ENCODE measurements around the gene F11R.
"Not testable (repeated sequence)": the region's sequence is repeated elsewhere in the genome, so short reads cannot be mapped to it uniquely, and the experiment has no call there.

F11R gene

DNA sequence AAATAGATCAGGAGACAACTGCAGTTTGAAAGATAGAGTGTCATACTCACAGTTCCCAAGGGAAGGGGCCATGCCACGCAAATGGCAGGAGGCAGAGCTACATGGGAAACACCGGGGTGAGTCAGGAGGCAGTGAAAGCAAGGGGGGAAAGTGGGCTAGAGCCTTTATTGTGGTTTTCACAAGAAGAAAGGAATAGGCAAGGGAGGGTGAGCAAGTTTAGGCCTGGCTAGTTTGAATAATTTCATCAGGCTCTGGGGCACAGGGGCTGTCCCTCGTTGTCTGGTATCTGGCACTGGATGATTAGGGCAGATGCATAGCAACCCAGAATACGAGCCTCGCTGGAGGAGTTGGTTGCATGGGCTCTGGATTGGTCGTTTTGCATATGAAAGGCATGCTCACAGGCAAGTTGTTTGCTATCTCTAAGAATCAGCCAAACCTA is 49.3 kb downstream of the F11R start:
- DNase-seq (ENCODE audit: low spot score): no peak

DNA sequence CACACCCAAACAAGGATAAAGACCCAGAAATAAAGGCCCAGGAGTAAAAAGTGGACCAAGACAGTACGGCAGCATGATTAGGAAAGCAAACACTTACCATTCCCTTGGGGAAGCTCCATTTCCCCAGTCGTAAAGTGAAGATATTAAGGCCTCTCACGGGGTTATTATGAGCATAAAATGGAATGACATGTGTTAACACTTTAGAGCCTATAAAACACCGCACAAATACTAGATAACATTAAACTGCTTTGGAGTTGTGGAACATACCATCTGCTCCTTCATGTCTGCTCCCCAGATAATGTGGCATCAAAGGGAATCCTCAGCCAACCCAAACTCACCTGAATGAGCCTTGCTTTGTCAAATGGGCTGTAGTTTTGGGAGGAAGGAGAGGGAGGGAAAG is 57.4 kb downstream of the F11R start:
- no peak for DNase-seq (ENCODE audit: low spot score)

DNA sequence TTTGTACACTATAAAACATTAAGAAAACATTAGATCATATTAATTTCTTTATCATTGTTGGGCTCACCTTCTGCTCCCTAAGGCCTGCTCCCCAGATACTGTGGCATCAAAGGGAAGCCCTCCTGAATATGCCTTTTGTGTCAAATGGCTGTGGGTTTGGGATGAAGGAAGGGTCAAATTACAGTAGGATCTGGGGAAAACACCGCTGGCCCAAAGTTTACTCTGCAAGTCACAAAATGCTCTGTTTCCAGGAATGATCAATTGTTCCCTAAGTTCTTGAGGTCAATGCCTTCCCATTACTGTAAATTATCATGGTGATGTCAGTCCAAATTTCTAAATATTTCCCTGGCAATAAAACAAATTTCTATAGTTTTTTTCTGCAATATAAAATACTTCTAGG is 59.5 kb downstream of the F11R start:
- DNase-seq (ENCODE audit: low spot score): no peak

DNA sequence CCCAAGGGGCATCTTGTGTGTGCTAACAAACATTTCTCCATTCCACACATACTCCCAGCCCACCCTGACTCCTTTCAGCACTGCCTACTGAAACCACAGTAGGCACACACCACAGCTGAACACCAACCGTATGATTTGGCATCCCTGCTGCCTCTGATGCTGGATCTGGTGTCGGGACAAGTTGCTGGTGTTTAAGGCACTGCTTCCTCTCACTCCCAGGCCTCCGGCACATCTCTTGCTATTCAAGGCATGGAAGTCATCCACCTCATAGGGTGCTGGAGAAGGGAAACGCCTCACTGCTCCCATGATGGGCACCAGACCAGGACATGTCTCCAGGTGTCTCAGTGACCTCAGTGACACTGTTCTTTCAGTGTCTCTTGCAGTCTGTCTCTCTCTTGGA is 64.0 kb downstream of the F11R start:
- DNase-seq (ENCODE audit: low spot score): no peak

- DNase-seq (ENCODE audit: low spot score): peak; percentile 73
Observed at GRCh38 chr1:160954158-160955104, 66.5 kb downstream of the F11R start, which contains the start of gene ITLN2. Gene ITLN2 (minus strand): TSS chr1:160954809. CDS start chr1:160954741, 68 bp downstream.

DNA sequence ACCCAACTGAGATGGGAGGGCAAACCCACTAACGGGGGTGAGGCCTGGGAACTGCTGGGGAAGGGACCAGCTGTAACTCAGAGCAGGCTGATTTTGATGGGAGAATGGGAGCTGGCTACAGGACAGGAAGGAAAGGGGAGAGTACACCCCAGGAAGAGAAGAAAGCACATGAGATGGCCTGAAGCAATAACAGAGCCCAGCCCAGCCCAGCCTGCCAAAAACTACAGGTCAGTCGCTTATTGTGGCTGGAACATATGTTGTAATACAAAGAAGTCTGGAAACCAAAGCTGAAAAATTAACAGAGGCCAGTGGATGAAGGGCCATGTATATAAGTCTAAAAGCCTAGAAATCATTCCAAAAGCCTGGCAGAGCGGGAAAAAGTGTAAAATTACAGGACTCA is 67.9 kb downstream of the F11R start:
- no peak for DNase-seq (ENCODE audit: low spot score)

DNA sequence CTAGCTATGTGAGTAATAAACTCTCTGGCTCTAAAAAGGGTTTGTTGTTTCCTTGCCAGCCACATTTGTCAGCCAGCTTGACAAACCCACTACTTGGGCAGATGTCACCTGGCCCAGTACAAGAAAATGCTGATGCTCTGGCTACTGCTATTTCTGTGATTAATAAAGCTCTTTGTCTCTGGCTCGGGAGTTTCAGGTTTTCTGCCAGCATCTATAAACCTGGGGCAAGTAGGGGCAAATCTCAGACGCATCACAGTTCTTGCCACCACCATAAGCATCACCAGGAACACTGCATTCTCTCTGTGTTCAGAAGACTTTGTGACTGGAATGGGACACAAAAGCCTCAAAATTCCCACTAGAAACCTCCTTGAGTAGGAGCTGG is 68.8 kb downstream of the F11R start:
- DNase-seq (ENCODE audit: low spot score): no peak

DNA sequence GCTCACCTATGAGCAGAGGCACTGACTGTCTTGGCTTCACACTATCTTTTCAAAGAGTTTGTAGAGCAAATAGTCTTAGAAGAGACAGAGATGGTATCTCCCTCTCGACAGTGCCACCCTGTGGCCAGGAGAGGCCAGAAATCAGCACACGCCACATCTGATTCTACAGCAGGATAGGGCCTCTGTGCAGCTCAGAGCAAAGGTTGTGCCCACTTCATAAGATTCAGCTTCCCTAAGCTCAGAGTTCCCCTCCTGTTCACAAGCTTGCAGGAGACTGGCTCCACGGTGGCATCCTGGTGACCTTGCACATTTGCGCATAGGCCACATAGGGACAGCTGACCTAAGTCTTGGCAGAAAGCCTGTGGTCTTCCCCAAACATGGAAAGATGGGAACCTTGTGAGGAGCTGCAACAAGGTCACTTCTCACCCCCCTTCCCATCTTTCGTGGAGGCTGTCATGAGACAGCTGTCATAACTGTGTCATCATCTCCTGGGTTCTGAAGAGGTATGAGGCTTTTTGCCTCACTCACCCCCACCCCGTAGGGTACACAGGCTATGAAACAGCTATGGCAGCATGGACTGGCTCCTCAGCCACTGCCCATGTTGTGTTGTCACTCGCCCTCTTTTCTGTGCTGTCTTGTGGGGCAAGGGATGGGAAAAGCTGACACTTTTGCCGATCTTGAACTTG is 69.4 kb downstream of the F11R start:
- peak; percentile 81 for DNase-seq (ENCODE audit: low spot score)

DNA sequence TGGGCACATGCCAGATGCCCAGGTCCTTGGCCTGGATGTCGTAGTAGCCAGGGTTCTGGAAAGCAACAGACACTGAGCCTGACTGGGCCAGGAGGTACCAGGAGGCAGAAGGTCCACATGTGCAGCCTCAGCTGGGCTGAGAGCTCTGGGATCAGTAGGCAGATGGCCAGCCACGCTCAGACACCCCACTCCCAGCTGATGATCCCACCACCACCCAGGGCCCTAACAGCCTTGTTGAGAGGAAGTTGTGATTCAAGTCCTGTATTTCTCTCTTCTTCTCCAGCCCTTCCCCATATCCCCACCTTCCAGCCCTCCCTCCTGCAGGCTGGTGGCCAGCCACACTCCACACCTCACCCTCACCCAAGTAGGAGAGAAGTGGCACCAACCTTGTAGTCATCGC is 70.3 kb downstream of the F11R start:
- DNase-seq (ENCODE audit: low spot score): no peak

GRCh38 chr1:160949881-160950280 is 71.1 kb downstream of the F11R start:
- no peak for DNase-seq (ENCODE audit: low spot score)

- DNase-seq (ENCODE audit: low spot score): not testable (repeated sequence)
Observed at GRCh38 chr1:160949216-160949880, 71.6 kb downstream of the F11R start.

GRCh38 chr1:160947174-160947759 is 73.7 kb downstream of the F11R start:
- DNase-seq (ENCODE audit: low spot score): not testable (repeated sequence)

DNA sequence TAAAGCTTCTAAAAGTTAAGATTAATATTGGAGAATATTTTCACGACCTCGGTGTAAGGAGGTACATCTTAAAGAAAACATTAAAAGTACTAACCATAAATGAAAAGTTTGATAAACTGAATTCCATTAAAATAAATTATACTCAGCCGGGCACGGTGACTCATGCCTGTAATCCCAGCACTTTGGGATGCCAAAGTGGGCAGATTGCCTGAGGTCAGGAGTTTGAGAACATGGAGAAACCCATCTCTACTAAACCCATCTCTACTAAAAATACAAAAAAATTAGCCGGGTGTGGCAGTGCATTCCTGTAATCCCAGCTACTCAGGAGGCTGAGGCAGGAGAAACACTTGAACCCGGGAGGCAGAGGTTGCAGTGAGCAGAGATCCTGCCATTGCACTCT is 75.1 kb downstream of the F11R start:
- DNase-seq (ENCODE audit: low spot score): not testable (repeated sequence)
